HG03025 (cell line): ENCODE data around the gene SLC17A1.
"Not testable (repeated sequence)": the region's sequence is repeated elsewhere in the genome, so short reads cannot be mapped to it uniquely, and the experiment has no call there.

Experiments
- ATAC-seq: cut with Tn5 transposase; IDR thresholded peaks from one replicate; pipeline ENCODE4 v1.9.1; 2021; ENCODE audit warnings: mild to moderate bottlenecking, moderate library complexity; ENCODE audit not compliant: unreplicated experiment, low FRiP score

Gene SLC17A1

DNA sequence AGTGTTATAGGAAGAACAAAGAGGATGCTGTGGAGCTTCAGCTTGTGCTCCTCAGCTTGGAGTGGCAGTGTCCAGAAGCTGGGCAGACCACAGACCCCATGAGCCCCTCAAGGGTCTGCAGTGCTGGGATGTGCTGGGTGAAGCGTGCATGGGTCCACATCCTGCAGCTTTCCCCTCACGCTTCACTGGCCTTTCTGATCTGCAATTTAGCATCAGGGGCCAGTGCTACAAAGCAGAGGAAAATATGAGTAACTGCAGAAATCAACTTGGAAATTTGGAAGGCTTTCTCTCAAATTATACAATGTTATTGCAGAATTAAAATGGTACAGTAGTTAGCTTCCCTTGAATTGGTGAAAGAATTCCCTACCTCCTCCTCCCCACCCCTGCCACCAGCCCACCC is 67.2 kb downstream of the SLC17A1 start:
- ATAC-seq = no peak

DNA sequence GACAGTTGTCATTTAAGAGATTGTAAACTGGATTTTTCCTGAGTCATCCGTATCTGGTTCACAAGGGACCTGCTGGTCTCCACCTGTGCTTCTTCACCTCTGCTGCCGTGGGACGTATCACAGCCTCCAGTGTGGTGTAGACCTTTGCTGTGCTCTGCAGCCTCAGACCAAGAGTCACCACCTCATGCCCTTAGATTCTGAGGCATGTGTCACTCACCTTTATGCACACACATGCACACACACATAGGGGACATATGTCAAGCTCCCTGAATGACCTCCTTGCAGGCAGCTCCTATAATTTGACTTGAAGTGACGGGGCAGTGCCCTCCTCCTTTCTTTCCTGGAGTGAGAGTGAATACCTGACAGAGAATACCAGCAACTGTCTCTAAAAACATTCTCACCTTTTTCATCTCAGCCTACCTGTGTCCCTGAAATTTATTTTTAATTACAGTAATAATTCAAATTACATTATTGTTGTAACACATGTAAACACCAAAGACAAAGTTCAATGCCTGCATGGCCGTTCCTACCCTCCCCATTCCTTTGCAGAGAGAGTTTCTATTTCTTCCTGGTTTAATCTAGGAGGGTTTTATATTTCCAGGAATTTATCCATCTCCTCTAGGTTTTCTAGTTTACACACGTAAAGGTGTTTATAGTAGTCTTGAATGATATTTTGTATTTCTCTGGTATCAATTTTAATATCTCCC is 73.8 kb downstream of the SLC17A1 start:
- no peak for ATAC-seq

DNA sequence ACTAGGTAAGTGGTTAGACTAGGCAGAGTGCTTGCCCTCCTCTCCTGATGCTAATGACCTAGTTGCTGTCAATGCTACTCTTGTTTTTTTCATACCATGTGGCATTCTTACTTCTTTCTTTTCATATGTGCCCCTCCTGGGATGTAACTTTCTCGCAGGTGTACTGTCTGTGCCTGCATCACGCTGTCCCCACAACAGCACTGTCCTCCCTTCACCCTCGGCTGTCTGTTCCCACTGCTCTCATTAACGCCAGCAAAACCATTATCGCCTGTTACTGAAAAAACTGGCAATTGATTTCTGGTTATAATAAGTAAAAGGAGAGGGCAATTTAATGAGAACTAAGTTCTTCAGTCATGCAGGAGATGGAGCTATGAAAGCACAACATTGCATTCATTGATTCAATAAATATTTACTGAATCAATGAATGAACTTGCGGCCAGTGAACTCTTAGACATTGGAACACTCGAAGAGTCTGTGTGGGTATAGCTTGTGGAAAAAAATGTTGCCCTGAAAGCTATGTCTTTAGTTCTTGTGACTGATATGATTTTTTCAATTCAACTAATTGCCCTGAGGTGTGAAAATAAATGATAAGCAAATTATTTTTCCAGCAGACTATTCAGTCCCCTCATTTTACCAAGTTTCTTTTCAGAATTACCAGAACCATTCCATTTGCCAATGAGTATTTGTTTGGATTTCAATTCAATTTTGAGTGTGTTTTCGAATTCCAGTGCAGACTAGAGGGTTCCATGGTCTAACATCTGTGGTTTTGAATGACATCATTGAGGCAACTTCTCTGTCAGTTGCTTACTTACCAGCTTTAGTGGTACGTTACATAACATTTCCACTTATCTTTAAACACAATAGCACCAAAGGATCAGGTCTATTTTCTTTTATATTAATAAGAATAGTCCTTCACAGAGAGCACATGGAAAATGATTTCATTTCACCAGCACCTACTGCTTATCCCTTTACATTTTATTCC is 75.2 kb downstream of the SLC17A1 start:
- ATAC-seq = no peak

DNA sequence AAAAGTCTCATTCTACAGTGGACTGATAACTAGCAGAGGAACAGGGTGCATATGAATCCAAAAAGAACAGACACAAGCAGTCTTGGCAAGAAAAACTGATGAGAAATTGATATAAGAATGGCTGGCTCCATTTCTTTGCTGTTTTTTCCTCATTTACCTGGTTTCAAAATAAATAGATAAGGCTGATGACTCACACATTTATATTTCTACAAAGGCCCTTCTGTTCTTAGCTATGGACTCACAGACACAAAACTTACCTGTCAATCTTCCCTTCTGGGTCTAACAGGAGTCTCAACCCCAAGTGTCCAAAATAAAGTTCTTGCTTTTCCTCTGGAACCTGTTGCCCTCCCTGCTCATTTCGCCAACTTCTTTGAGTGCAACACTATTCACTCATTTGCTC is 76.4 kb downstream of the SLC17A1 start:
- ATAC-seq = no peak

DNA sequence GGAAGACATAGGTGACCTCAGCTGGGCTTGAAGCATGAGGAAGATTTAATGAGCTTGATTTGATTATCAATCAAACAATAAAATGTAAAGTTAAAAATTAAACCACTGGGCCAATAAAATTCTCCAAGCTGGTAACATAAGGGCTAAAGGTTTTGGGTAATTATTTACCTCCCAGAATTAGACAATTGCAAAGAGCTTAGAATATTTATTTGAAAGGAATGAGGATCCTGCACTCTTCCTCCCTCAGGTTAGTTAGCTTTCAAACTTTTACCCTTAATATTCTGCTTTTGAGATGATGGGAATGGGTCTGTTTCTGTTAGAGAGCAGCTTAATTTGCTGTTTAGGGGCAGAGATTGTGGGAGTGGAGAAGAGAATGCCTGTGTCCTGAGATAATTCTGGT is 77.3 kb downstream of the SLC17A1 start, which contains the start of gene SLC17A4:
TSS of gene SLC17A4 (plus strand) at position 208 of the 400 bp plus-strand sequence. CDS start 7,221 bp downstream, outside the sequence.
- ATAC-seq = no peak

DNA sequence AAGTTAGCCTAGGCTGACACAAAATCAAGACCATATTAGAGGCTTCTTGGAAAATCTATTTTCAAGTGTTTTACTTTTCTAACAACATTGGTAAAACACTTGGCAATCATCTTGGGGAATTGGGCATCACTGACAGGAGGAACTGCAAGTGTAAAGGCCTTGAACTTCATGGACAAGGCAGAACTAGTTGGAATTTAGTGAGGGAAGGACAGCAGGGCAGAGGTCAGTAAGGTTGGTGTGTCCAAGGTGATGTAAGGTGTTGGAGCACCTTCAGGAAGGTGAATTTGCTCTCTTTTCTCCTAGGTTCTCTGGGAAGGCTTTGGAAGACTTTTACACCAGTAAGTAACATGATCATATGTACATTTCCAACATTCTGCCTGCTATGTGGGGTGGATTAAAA is 78.8 kb downstream of the SLC17A1 start:
- ATAC-seq = no peak

DNA sequence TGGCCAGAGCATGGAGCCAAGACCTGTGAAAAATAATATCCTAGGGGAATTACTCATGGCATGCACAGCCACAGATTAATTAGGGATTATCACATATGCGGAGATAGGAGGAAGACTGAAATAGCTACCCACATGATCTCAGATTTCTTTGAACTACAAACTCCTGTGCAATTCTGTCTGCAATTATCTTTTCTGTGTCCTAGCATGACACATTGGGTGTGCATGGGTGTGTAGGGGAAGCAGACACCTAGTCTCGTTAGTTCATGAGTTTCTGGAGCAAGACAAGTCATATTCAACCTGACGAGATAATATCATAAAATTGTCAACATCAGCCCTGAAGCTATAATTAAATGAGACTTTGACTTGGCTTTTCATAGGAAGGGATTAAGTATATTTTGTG is 80.9 kb downstream of the SLC17A1 start:
- ATAC-seq = no peak

DNA sequence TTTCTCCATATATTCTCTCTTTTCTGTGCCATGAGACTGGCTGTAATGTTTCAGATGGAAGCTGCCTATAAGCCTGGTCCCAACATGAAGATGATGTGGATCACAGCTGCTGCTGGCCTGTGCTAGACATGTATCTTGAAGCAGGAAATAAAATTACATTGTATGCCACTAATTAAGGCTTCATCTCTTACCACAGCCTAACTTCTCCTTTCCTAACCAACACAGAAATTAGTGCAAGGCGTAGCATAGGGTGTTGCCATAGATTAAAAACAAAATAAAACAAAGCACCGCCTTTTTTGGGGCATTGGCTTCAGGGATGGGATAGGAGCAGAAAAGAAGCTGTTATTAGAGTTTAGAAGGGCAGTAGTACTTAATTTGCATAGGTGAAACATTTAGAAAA is 82.0 kb downstream of the SLC17A1 start:
- ATAC-seq = no peak

DNA sequence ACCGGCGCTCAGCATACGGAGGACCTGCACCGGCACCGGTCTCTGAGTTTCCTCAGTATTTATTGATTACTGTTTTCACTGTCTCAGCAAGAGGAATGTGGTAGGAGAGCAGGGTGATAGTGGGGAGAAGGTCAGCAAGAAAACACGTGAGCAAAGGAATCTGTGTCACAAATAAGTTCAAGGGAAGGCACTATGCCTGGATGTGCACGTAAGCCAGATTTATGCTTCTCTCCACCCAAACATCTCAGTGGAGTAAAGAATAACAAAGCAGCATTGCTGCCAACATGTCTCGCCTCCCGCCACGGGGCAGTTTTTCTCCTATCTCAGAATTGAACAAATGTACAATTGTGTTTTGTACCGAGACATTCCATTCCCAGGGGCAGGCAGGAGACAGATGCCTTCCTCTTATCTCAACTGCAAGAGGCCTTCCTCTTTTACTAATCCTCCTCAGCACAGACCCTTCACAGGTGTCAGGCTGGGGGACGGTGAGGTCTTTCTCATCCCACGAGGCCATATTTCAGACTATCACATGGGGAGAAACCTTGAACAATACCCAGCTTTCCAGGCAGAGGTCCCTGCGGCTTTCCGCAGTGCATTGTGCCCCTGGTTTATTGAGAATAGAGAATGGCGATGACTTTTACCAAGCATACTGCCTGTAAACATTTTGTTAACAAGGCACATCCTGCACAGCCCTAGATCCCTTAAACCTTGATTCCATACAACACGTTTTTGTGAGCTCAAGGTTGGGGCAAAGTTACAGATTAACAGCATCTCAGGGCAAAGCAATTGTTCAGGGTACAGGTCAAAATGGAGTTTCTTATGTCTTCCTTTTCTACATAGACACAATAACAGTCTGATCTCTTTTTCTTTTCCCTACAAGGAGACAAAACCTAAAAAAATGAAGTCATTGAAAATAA is 83.0 kb downstream of the SLC17A1 start:
- ATAC-seq = not testable (repeated sequence)

DNA sequence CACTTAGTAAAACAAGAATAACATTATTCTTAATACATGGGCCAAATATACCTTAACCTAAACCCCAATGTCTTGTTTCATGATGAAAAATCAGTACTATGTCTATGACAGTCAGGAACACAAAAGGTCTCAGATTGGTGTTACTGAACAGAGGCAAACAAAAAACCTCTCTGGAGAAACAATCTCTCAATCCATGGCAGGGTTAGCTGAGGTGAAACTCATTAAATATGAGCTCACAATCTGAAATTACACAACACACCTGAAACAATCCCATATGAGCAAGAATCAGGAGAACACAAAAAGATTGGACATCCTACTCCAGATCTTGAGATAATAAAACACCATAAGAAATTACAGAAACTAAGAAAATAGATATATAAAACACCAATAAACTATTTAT is 83.8 kb downstream of the SLC17A1 start:
- ATAC-seq = no peak

DNA sequence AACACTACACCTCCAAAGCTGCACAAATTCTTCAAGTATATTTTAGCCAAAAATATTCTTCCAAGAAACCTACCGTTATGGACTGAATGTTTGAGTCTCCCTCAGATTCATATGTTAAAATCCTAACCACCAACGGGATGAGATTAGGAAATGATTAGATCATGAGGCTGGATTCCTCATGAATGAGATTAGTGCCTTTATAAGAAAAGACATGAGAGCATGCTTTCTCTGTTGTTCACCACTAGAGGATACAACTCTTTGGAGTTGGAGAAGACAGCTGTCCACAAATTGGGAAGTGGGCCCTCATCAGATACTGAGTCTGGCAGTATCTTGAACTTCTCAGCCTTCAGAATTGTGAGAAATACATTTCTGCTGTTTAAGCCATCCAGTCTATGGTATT is 84.4 kb downstream of the SLC17A1 start:
- no peak for ATAC-seq

DNA sequence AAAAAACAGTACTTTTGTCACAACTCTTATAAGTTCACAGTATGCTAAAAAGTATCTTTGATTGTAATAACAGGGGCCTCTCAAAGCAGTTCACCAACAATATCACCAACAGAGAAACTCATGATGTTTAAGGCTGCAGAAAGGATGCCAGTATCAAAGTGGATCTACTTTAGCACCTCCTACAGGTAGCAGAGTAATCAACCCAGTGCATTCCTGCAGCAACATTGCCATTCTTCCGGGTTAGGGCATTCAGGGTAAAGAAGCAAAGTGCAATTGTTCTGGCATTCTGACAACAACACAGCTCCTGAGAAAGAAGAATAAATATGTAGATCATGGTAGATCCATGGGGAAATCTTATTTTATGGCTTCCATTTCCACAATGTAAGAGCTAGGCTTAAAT is 84.9 kb downstream of the SLC17A1 start:
- no peak for ATAC-seq

DNA sequence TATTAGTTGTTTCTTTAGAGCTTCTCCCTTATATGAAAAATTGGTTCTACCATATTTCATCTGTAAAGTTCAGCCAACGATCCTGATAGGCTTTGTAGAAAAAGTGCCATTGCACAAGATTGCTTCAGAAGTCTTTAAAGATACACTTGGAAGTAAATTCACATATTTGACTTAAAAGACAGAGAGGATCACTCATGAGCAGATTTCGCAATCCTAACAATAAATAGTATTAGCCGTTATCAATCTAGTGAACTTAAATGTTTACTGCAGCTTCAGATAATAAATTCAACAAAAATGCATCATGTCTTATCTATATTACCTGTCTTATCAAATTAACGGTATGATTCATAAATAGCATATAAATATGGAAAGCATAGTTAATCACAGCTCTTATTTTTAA is 86.0 kb downstream of the SLC17A1 start:
- no peak for ATAC-seq

DNA sequence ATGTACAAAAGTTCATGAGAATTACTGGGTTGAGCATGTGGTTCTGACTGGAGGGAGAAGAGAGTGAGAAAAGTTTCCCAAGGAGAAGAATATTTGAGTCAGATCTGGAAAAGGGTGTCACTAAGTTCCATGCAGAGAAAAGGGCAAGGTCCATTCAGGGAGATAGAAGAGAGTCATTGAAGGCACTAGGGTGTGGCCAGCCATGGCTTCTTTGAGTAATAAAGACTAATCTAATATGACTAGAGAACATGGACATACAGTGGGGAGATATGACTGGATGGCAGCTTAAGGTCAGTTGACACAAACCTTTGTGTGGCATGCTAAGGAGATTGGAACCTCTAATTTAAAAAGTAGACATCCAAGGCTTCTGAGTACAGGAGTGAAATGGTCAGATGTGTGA is 88.0 kb downstream of the SLC17A1 start:
- no peak for ATAC-seq

DNA sequence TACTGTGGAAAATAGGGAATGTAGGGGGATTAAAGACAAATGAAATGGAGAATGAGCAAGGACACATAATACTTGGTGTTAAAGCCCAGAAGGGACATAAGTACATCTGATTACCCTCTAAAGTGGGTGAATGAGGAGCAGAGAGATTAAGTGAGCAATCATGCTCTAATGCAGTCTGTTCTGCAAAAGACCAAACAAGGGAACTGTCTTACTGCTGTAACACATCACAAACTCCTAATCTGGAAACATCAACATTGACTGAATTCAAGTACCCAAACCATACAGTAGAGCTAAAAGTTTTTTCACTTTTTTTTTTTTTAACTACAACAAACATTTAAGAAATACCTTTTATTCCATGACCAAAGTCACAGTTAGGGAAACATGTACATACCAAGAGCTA is 96.6 kb downstream of the SLC17A1 start:
- ATAC-seq = no peak
